ENCODE measurements around the gene STX16. TPM values are rescaled to one million over a fixed set of nuclear protein-coding genes. Genes with fewer than 3 reads are reported as not detected.

The STX16 gene
- total RNA-seq, 3 donors from 2014 or later, result 52.2 to 67.6 (median 55.4) TPM

GRCh38 chr20:58706150-58706892 lies 55.2 kb downstream of the STX16 start:
- no peaks in the 10 kb centered on the region for H3K4me1 Mint-ChIP-seq (ENCODE audit: low read depth)
- ATAC-seq (no peak), DNase-seq (no peak)
- no peak overlapping the region for H3K4me3 Mint-ChIP-seq
- H3K9me3 Mint-ChIP-seq, result no peaks in the 10 kb centered on the region
- H3K27me3 Mint-ChIP-seq (ENCODE audit: low read depth), result no peaks in the 10 kb centered on the region
- H3K36me3 Mint-ChIP-seq (ENCODE audit: insufficient read depth), result peaks cover 14% of the 10 kb centered on the region

DNA sequence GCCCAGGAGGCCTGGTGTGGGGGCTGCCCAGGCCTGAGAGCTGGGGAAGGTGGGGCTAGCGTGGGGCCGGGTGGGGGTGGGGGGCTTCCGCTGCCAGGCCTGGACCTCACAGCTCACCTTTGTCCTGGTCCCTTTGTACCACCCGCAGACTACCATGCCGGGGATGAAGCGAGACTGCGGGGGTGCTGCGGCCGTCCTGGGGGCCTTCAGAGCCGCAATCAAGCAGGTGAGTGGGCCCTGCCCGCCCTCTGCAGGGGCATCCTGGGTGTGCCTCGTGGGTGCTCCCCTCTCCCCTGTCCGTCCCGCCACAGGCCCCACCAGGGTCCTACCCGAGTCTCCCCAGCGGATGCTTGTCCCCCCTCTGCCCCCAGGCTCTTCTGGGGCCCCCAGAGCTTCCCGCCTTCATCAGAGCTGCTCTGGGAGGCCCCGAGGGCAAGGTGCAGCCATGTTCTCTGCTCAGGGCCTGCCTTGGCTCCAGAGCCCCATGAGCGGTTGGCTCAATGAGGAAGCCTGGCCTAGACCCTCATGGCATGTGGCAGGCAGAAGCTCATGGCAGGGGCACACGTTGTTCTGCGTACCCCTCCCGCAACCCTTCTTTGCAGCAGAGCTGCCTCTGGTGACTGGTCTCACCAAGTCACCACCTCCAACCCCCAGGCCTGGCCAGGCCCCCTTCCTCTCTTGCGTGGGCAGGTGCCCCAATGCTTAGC lies 56.0 kb downstream of the STX16 start:
- ATAC-seq (no peak), DNase-seq (no peak)
- H3K9me3 Mint-ChIP-seq, result no peaks in the 10 kb centered on the region

GRCh38 chr20:58707770-58708169 lies 56.7 kb downstream of the STX16 start:
- Mint-ChIP-seq H3K4me1 (ENCODE audit: low read depth) (no peaks in the 10 kb centered on the region), H3K27me3 (ENCODE audit: low read depth) (no peaks in the 10 kb centered on the region), H3K9me3 (no peaks in the 10 kb centered on the region), H3K4me3 (no peak overlapping the region), H3K36me3 (ENCODE audit: insufficient read depth) (peaks cover 8% of the 10 kb centered on the region)
- no peak for ATAC-seq
- DNase-seq, result no peak

More for the DNA sequence above, 56.0 kb downstream of the STX16 start:
- Mint-ChIP-seq H3K4me3 (no peak overlapping the region), H3K36me3 (ENCODE audit: insufficient read depth) (peaks cover 14% of the 10 kb centered on the region), H3K4me1 (ENCODE audit: low read depth) (no peaks in the 10 kb centered on the region), H3K27me3 (ENCODE audit: low read depth) (no peaks in the 10 kb centered on the region)

DNA sequence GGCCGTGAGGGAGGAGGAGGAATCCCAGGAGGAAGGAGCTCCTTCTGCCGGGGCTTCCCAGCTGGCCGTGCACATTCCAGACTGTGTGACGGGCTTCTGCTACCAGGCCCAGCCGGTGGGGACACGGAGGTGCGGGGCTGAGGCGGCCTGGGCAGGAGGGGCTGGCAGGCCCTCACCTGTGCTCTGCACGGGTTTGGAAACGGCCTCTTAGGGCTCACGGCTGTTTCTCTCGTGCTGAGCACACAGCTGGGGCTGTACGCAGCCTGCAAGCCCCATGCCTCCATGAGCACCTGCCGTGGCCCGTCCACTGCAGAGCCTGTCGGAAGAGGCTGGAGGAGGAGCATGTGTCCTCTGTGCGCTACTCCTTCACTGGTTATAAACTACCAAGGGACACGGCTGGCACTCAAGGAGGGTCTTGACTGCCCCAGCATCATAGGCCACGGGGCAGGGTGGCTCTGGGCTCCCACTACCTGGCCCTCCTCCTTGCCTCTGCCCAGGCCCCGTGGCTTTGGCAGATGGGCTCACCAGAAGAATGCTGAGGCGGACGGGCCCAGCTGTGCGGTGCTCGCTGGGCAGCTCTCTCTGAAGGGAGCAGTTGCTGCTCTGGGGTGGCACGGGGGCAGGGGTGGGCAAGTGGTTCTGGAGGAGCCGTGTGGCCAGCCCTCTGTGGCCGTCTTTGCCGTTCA lies 57.3 kb downstream of the STX16 start:
- no peaks in the 10 kb centered on the region for H3K9me3 Mint-ChIP-seq
- peaks cover 4% of the 10 kb centered on the region for H3K36me3 Mint-ChIP-seq (ENCODE audit: insufficient read depth)
- H3K4me1 Mint-ChIP-seq (ENCODE audit: low read depth), result no peaks in the 10 kb centered on the region
- H3K27me3 Mint-ChIP-seq (ENCODE audit: low read depth), result no peaks in the 10 kb centered on the region
- DNase-seq (no peak), ATAC-seq (no peak)
- H3K4me3 Mint-ChIP-seq, result no peak overlapping the region

GRCh38 chr20:58709013-58709702 lies 58.1 kb downstream of the STX16 start:
- H3K9me3 Mint-ChIP-seq, result no peaks in the 10 kb centered on the region
- H3K4me3 Mint-ChIP-seq, result no peak overlapping the region
- H3K27me3 Mint-ChIP-seq (ENCODE audit: low read depth), result no peaks in the 10 kb centered on the region
- ATAC-seq (no peak), DNase-seq (no peak)
- H3K4me1 Mint-ChIP-seq (ENCODE audit: low read depth), result no peaks in the 10 kb centered on the region
- peaks cover 4% of the 10 kb centered on the region for H3K36me3 Mint-ChIP-seq (ENCODE audit: insufficient read depth)

DNA sequence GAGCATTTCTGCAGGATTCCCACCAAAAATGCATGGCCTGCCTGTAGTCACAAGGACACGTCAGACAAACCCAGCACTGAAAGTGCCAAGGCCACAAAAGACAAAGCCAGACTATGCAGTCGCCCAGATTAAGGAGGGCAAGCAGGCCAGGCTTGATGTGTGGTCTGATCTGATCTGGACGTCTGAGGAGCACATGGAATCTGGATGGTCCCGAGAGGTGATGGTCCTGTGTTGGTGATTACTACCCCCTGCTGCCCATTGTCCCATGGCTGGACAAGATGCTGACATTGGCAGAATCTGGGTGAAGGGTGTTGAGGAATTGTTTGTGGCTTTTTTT lies 58.6 kb downstream of the STX16 start:
- Mint-ChIP-seq H3K9me3 (no peaks in the 10 kb centered on the region), H3K27me3 (ENCODE audit: low read depth) (no peaks in the 10 kb centered on the region), H3K4me3 (no peak overlapping the region), H3K36me3 (ENCODE audit: insufficient read depth) (peaks cover 1% of the 10 kb centered on the region), H3K4me1 (ENCODE audit: low read depth) (no peaks in the 10 kb centered on the region)
- DNase-seq, result no peak
- no peak for ATAC-seq

GRCh38 chr20:58710481-58711265 lies 59.6 kb downstream of the STX16 start:
- no peak for ATAC-seq
- no peaks in the 10 kb centered on the region for H3K4me1 Mint-ChIP-seq (ENCODE audit: low read depth)
- no peak for DNase-seq
- H3K27me3 Mint-ChIP-seq (ENCODE audit: low read depth), result no peaks in the 10 kb centered on the region
- H3K9me3 Mint-ChIP-seq, result no peaks in the 10 kb centered on the region
- no peaks in the 10 kb centered on the region for H3K36me3 Mint-ChIP-seq (ENCODE audit: insufficient read depth)
- H3K4me3 Mint-ChIP-seq, result no peak overlapping the region

DNA sequence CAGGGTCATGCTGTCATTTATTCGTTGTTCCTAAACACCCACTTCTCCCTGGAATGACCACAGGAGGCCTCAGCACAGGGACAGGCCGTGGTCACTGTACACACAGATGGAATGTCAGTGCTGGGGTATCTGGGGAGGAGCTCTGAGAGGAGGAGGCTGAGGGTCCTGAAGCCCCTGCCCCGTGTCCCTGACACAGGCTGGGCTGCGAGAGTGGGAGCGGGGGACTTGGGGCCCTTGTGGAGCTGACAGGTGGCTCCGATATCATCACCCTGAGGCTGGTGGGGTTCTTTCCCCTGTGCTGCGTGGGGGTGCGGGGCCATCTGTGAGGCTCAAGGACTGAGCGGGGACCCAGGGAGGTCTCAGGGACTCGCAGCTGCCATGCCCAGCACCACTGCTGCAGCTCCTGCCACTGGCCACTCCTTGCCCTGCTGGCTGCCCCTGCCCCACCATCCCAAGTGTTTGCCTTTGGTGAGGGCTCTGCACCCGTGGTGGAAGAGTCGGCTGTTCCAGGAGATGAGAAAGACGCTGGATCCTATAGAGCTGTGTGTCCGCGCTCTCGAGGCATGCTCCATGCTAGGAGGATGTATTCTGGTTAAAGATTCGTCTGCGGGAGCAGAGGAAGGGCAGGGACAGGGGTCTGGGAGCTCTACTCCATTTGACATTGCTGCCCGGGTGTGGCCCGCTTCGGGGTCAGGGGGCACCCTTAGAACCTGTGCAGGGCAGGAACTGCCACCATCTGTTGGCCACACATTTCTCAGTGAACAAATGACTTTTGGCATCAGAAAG lies 60.4 kb downstream of the STX16 start:
- ATAC-seq, result no peak
- no peak for DNase-seq
- Mint-ChIP-seq H3K4me1 (ENCODE audit: low read depth) (no peaks in the 10 kb centered on the region), H3K36me3 (ENCODE audit: insufficient read depth) (no peaks in the 10 kb centered on the region), H3K4me3 (no peak overlapping the region), H3K27me3 (ENCODE audit: low read depth) (no peaks in the 10 kb centered on the region), H3K9me3 (no peaks in the 10 kb centered on the region)

DNA sequence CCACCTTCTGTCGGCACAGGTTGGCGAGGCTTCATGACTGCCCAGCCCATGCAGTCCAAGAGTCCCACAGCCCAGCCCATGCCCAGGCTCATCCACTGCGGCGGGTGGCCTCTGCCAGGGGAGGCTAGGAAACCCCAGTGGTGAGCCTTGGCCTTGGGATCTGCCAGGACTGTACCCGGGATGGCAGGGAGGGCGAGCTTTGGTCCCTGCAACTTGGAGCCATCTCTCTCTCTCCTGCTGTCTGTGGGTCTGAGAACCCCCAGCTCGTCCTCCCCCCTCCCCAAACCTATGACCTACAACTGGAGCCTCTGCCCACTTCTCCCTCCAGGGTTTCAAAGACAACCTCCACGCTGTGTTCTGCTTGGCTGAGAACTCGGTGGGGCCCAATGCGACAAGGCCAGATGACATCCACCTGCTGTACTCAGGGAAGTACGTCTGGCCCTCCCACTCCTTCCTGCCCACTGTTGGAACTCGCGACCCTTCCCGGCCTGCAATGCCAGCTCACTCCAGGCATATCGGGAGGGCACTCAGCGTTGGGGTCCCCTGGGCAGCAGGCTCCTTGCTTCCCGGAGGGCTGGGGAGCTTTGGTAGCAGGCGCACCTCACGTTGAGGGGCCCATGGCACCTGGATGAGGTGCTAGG lies 61.2 kb downstream of the STX16 start:
- H3K9me3 Mint-ChIP-seq, result no peaks in the 10 kb centered on the region
- ATAC-seq (no peak), DNase-seq (no peak)
- no peaks in the 10 kb centered on the region for H3K4me1 Mint-ChIP-seq (ENCODE audit: low read depth)
- H3K36me3 Mint-ChIP-seq (ENCODE audit: insufficient read depth), result no peaks in the 10 kb centered on the region
- H3K4me3 Mint-ChIP-seq, result no peak overlapping the region
- no peaks in the 10 kb centered on the region for H3K27me3 Mint-ChIP-seq (ENCODE audit: low read depth)

- H3K36me3 Mint-ChIP-seq (ENCODE audit: insufficient read depth), result no peaks in the 10 kb centered on the region
- ATAC-seq (no peak), DNase-seq (no peak)
- H3K27me3 Mint-ChIP-seq (ENCODE audit: low read depth), result no peaks in the 10 kb centered on the region
- no peak overlapping the region for H3K4me3 Mint-ChIP-seq
- H3K4me1 Mint-ChIP-seq (ENCODE audit: low read depth), result no peaks in the 10 kb centered on the region
- H3K9me3 Mint-ChIP-seq, result no peaks in the 10 kb centered on the region
These were observed 62.0 kb downstream of the STX16 start for GRCh38 chr20:58712806-58713731.

- H3K36me3 Mint-ChIP-seq (ENCODE audit: insufficient read depth), result no peaks in the 10 kb centered on the region
- no peaks in the 10 kb centered on the region for H3K9me3 Mint-ChIP-seq
- no peak for ATAC-seq
- H3K4me1 Mint-ChIP-seq (ENCODE audit: low read depth), result no peaks in the 10 kb centered on the region
- H3K27me3 Mint-ChIP-seq (ENCODE audit: low read depth), result no peaks in the 10 kb centered on the region
- no peak for DNase-seq
- no peak overlapping the region for H3K4me3 Mint-ChIP-seq
These were observed 62.8 kb downstream of the STX16 start for GRCh38 chr20:58713801-58714339.

GRCh38 chr20:58714340-58714922 lies 63.3 kb downstream of the STX16 start:
- DNase-seq (no peak), ATAC-seq (no peak)
- Mint-ChIP-seq H3K36me3 (ENCODE audit: insufficient read depth) (no peaks in the 10 kb centered on the region), H3K9me3 (no peaks in the 10 kb centered on the region), H3K4me3 (no peak overlapping the region), H3K27me3 (ENCODE audit: low read depth) (no peaks in the 10 kb centered on the region), H3K4me1 (ENCODE audit: low read depth) (no peaks in the 10 kb centered on the region)
